Memory B cell (primary cell): ENCODE measurements around the gene JDP2.
"Not testable (repeated sequence)": the region's sequence is repeated elsewhere in the genome, so short reads cannot be mapped to it uniquely, and the experiment has no call there.

Experiments used
- ATAC-seq: fragments of 150-1000 bp; cut with Tn5 transposase; 2 replicates; pipeline ENCODE4 v1.10.0; 2021; ENCODE audit warnings: low read depth, mild to moderate bottlenecking, moderate library complexity
- DNase-seq, 2 donors: peaks; one replicate each; pipeline ENCODE4 v3.0.0; 2022; ENCODE audit warnings: low spot score in 2 of 2
- H3K27ac Mint-ChIP-seq: one replicate; pipeline ENCODE4 v1.8.0; 2022; ENCODE audit warnings: mild to moderate bottlenecking, moderate library complexity, mixed read lengths
- H3K27me3 Mint-ChIP-seq: one replicate; pipeline ENCODE4 v1.8.0; 2022; ENCODE audit warnings: mixed read lengths
- H3K36me3 Mint-ChIP-seq: one replicate; pipeline ENCODE4 v1.8.0; 2022; ENCODE audit warnings: mild to moderate bottlenecking, mixed read lengths
- H3K4me1 Mint-ChIP-seq: one replicate; pipeline ENCODE4 v1.8.0; 2022; ENCODE audit warnings: mixed read lengths
- H3K4me3 Mint-ChIP-seq: one replicate; pipeline ENCODE4 v1.8.0; 2022; ENCODE audit warnings: mild to moderate bottlenecking, moderate library complexity, mixed read lengths
- H3K9me3 Mint-ChIP-seq: one replicate; pipeline ENCODE4 v1.8.0; 2022; ENCODE audit warnings: mixed read lengths

Gene JDP2, protein sequence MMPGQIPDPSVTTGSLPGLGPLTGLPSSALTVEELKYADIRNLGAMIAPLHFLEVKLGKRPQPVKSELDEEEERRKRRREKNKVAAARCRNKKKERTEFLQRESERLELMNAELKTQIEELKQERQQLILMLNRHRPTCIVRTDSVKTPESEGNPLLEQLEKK

DNA sequence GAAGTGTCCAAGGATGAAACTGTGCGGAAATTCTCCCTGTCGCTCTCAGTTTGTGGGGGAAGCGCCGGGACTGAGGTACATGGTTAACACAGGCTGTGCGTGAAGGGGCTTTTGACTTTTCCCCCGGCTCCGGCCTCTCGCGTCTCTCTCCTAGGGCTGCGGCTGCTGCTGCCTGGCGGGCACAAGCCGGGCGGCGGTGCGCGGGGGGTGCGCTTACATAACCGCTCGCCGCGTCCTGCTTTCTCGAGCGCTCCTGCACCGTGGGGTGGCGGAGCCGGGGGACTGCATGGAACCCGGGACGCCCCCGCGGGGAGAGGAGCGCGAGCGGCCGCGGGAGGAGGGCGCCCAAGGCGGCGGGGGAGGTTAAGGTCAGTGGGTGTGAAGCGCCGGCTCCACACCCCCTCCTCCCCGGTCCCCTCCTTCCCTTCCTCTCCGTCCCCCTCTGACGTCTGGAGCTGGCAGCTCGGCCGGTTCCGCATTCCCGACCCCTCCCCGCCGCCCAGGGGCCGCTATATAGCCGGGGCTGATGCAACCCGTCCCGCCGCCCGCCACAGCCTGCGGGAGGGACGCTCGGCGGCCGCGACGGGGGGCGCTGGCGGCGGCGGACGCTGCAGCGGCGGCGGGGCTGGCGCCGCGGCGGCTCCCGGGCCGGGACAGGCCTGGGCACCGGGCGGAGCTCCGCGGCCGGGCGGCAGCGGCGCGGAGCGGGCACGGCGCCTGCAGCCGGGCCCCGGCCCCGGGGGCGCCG is at the start of gene JDP2:
Gene JDP2, plus strand, starts transcription at position 541 of the 748 bp plus-strand sequence. CDS start 9,899 bp downstream, outside the sequence.
- H3K4me3 Mint-ChIP-seq, result peak within 1 kb of the TSS; percentile 91
- H3K27ac Mint-ChIP-seq, result peak within 1 kb of the TSS; percentile 97
- H3K27me3 Mint-ChIP-seq, result no peaks in the 10 kb centered on the region
- H3K9me3 Mint-ChIP-seq, result no peaks in the 10 kb centered on the region
- H3K36me3 Mint-ChIP-seq, result peaks cover 7% of the 10 kb centered on the region
- H3K4me1 Mint-ChIP-seq, result peaks cover 31% of the 10 kb centered on the region
- DNase-seq (peak; percentile 46 to 60), ATAC-seq (peak; percentile 64)

DNA sequence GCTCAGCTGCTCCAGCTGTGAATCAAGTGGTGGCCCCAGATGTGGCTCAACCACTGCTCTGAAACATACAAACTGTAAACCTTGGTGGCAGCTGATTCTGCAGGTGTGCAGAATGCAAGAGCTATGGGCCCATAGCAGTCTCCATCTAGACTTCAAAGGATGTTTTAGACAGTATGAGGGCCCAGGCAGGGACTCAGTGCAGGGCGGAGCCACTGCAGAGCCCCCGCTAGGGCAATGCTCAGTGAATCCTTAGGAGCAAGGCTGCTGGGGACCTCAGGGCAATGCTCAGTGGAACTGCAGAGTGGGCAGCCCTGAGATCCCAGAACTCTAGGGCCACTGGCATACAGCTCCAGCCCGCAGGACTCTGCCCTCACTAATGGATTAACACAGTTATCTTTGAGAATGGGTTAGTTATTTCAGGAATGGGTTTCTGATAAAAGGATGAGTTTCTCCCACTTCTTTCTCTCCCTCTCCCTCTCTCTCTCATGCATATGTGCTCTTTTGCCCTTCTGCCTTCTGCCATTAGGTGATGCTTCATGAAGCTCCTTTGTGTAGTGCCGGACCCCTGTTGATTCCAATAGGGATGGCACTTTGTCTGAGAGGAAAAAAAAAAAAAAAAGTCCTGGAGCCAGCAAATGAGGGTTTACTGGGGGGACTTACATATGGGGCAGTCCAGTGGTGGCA is 48.4 kb upstream of the JDP2 start:
- H3K27ac Mint-ChIP-seq, result no peak overlapping the region
- H3K9me3 Mint-ChIP-seq, result peaks cover 5% of the 10 kb centered on the region
- H3K36me3 Mint-ChIP-seq, result peaks cover 1% of the 10 kb centered on the region
- DNase-seq (no peak), ATAC-seq (no peak)
- peaks cover 3% of the 10 kb centered on the region for H3K27me3 Mint-ChIP-seq
- H3K4me1 Mint-ChIP-seq, result peaks cover 7% of the 10 kb centered on the region
- H3K4me3 Mint-ChIP-seq, result no peak overlapping the region

DNA sequence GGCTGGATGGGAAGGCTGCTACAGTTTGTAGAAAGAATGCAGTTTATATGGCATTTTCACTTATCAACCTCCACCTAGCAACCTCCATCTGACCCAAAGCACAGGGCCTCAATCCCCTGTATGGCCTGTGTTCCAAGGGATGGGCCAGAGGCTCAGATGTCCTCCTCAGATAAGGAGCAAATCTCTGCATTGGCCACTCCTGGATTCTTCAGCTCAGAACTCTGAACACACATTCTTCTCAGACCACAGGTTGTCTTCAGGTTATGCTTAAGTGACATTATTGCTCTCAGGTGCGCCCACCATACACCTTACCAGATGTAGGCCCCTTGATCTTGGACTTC is 47.9 kb upstream of the JDP2 start:
- H3K4me3 Mint-ChIP-seq, result no peak overlapping the region
- ATAC-seq (no peak), DNase-seq (no peak)
- no peak overlapping the region for H3K27ac Mint-ChIP-seq
- peaks cover 7% of the 10 kb centered on the region for H3K4me1 Mint-ChIP-seq
- H3K9me3 Mint-ChIP-seq, result peaks cover 9% of the 10 kb centered on the region
- peaks cover 3% of the 10 kb centered on the region for H3K27me3 Mint-ChIP-seq
- H3K36me3 Mint-ChIP-seq, result peaks cover 2% of the 10 kb centered on the region

DNA sequence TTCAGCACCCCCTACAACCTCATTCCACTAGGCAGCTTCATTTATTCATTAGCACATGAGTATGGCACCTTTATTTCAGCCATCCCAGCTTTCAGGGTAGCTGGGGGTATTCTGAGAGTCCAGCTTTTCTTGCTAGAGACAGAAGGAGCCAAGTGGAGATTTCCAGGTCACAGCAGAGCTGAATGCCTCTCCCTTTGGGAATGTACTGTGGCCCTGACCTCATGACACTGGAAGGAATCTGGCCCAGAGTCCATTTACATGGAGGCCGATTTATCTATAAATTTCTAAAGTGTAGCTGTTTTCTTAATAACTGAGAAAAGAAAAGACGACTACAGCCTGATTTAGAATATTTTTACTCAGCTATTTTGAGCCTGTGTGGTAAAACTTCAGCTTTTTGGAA is 47.2 kb upstream of the JDP2 start:
- Mint-ChIP-seq H3K4me1 (peaks cover 5% of the 10 kb centered on the region), H3K4me3 (no peak overlapping the region), H3K27me3 (no peaks in the 10 kb centered on the region), H3K27ac (no peak overlapping the region), H3K36me3 (peaks cover 2% of the 10 kb centered on the region), H3K9me3 (peaks cover 9% of the 10 kb centered on the region)
- ATAC-seq, result no peak
- DNase-seq, result no peak

DNA sequence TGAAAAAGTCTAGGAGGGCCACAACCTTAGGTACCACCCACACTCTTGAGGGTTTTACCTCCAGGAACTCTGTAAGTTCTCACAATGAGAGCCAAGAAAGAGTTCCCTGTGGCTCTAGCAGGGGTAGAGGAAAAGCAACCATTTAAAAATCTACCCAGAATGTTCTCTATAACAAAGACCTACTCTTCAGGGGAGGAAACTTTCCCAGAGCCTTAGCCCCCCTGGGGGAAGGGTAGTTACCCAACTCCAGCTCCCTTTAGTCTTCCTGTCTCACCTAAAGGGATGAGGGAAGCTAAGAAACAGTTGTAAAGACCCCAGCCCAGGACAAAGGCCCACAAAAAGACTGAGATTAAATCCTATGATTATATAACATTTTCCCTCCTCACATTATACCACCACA is 46.2 kb upstream of the JDP2 start:
- no peak overlapping the region for H3K4me3 Mint-ChIP-seq
- H3K9me3 Mint-ChIP-seq, result peaks cover 7% of the 10 kb centered on the region
- ATAC-seq (no peak), DNase-seq (no peak)
- H3K27me3 Mint-ChIP-seq, result no peaks in the 10 kb centered on the region
- H3K36me3 Mint-ChIP-seq, result peaks cover 2% of the 10 kb centered on the region
- H3K27ac Mint-ChIP-seq, result no peak overlapping the region
- peaks cover 5% of the 10 kb centered on the region for H3K4me1 Mint-ChIP-seq

DNA sequence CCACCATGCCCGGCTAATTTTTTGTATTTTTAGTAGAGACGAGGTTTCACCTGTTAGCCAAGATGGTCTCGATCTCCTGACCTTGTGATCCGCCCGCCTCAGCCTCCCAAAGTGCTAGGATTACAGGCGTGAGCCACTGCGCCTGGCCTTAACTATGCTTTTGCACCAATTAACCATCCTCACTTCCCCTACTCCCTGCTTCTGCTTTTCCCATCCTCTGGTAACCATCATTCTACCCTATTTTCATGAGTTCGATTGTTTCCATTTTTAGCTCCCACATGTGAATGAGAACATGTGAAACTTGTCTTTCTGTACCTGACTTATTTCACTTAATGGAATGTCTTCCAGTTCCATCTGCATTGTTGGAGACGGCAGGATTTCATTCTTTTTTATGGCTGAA is 44.6 kb upstream of the JDP2 start:
- H3K9me3 Mint-ChIP-seq, ATAC-seq, H3K27ac Mint-ChIP-seq, DNase-seq, H3K4me1 Mint-ChIP-seq, H3K4me3 Mint-ChIP-seq, H3K36me3 Mint-ChIP-seq, H3K27me3 Mint-ChIP-seq: not testable (repeated sequence)

DNA sequence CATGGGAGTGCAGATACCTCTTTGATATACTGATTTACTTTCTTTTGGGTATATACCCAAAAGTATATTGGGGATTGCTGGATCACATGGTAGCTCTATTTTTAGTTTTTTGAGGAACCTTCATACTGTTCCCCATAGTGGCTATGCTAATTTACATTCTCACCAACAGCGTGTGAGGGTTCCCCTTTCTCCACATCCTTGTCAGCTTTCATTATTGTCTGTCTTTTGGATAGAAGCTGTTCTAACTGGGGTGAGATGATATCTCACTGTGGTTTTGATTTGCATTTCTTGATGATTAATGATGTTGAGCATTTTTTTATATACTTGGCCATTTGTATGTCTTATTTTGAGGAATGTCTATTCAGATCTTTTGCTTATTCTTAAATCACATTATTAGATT is 44.1 kb upstream of the JDP2 start:
- DNase-seq (no peak), ATAC-seq (peak; percentile 88)
- Mint-ChIP-seq H3K4me1 (peaks cover 5% of the 10 kb centered on the region), H3K9me3 (peaks cover 7% of the 10 kb centered on the region), H3K27me3 (no peaks in the 10 kb centered on the region), H3K4me3 (no peak overlapping the region), H3K27ac (no peak overlapping the region), H3K36me3 (peaks cover 2% of the 10 kb centered on the region)

DNA sequence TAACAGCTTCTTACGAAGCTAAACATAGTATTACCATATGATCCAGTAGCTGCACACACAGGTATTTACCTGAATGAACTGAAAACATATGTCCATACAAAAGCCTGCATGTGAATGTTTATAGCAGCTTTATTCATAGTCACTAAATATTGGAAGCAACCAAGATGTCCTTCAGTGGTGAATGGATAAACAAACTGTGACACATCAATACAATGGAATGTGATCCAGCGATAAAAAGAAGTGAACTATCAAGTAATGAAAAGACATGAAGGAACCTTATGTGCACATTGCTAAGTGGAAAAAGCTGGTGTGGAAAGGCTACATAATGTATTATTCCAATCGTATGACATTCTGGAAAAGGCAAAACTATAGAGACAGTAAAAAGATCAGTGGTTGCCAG is 38.1 kb upstream of the JDP2 start:
- Mint-ChIP-seq H3K4me1 (no peaks in the 10 kb centered on the region), H3K36me3 (no peaks in the 10 kb centered on the region), H3K4me3 (no peak overlapping the region), H3K27ac (no peak overlapping the region), H3K9me3 (peaks cover 2% of the 10 kb centered on the region), H3K27me3 (no peaks in the 10 kb centered on the region)
- no peak for DNase-seq
- ATAC-seq, result no peak

DNA sequence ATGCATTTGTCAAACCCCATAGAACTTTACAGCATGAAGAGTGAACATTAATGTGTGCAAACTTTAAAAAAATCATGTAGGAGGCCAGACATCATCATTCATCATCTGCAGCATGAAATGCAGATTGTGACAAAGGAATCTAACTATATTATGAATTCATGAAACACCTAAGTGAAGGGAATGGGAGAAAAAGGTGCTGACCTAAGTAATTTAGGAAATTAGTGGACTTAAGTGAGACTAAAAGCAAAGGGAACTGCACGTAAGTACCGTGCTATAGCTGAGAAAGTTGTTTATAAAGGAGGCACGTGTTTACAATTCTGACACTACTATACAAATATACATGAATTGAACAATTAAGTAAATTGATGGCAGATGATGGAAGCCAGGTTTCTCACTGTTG is 37.6 kb upstream of the JDP2 start:
- no peaks in the 10 kb centered on the region for H3K4me1 Mint-ChIP-seq
- ATAC-seq (no peak), DNase-seq (no peak)
- no peaks in the 10 kb centered on the region for H3K27me3 Mint-ChIP-seq
- H3K27ac Mint-ChIP-seq, result no peak overlapping the region
- no peaks in the 10 kb centered on the region for H3K9me3 Mint-ChIP-seq
- no peaks in the 10 kb centered on the region for H3K36me3 Mint-ChIP-seq
- H3K4me3 Mint-ChIP-seq, result no peak overlapping the region

DNA sequence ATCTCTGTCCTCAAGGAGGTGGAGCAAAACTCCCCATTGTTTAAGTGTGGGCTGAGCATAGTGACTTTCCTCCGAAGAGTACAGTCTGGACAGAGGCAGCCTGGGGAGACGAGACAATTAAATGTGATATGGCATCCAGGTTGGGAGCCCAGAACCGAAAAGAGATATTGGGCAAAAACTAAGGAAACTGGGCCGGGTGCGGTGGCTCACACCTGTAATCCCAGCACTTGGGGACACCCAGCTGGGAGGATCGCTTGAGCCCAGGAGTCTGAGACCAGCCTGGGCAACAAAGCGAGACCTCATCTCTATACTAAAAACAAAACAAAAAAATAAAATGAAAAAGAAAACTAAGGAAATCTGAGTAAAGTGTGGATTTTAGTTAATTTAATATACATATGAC is 35.9 kb upstream of the JDP2 start:
- no peak overlapping the region for H3K27ac Mint-ChIP-seq
- DNase-seq (no peak), ATAC-seq (no peak)
- no peaks in the 10 kb centered on the region for H3K36me3 Mint-ChIP-seq
- H3K4me3 Mint-ChIP-seq, result no peak overlapping the region
- H3K9me3 Mint-ChIP-seq, result no peaks in the 10 kb centered on the region
- peaks cover 3% of the 10 kb centered on the region for H3K27me3 Mint-ChIP-seq
- no peaks in the 10 kb centered on the region for H3K4me1 Mint-ChIP-seq

DNA sequence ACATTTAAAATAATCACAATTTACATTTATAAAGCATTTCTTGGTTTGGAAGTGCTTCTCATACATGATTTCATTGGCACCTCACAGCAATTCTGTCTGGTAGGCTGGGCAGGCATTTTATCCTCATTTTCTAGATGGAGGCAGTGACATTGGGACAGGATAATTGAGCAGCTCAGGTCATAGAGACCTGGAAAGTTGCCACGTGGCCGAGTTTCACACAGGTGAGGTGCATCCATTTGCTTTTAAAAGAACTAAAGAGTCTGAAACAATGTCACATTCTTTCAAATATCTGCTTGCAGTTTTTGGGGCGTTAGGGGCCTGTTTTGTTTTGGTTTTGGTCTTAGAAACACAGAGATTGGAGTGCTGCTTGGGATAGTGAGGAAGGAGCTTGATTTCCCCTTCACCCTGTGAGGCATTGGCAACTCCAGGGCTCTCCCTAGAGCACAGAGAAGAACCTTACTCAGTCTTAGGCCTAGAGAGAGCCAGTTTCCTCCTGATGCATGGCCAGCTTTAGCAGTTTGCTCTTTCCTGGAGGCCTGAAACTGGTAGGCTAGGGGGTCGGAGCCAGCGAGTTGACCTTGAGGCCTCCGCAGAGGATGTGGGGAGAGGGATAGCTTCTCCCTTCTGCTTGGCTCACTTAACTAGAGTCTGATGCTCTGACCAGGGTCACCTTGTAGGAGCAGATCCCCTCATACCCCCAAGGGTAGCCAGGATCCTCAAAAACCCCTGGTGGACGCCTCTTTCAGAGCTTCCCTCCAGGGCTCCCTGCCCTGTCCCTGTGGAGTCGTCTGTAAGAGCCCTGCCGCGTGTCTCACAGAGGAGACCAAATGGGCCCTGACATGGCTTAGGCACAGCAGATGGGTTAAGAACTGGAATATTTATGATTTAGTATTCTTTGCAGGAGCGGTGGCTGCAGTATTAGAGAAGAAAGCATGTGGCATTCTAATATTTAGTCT is 34.9 kb upstream of the JDP2 start:
- ATAC-seq, result no peak
- Mint-ChIP-seq H3K27me3 (peaks cover 3% of the 10 kb centered on the region), H3K27ac (no peak overlapping the region), H3K36me3 (no peaks in the 10 kb centered on the region), H3K9me3 (no peaks in the 10 kb centered on the region), H3K4me1 (no peaks in the 10 kb centered on the region), H3K4me3 (no peak overlapping the region)
- DNase-seq, result no peak

DNA sequence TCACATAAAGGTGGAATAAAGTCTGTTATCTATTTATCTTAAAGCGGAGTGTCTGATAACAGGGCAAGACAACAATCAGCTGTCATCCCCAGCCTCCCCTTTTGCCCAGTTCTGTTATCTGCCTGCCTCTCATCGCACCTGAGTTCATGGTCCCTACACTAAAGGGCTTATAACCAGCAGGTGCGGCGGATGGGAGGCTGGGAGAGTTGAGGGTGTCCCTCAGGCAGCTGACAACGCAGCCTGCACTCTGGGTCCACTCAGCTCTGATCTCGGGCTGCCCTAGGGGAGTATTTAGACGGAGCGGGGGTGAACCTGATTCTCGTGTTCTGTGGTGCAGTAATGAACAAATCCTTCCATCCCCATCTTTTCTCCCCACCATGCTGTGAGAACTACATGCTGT is 34.0 kb upstream of the JDP2 start:
- Mint-ChIP-seq H3K9me3 (peaks cover 3% of the 10 kb centered on the region), H3K36me3 (no peaks in the 10 kb centered on the region), H3K27ac (no peak overlapping the region), H3K4me3 (no peak overlapping the region), H3K27me3 (peaks cover 3% of the 10 kb centered on the region), H3K4me1 (no peaks in the 10 kb centered on the region)
- ATAC-seq (no peak), DNase-seq (no peak)

DNA sequence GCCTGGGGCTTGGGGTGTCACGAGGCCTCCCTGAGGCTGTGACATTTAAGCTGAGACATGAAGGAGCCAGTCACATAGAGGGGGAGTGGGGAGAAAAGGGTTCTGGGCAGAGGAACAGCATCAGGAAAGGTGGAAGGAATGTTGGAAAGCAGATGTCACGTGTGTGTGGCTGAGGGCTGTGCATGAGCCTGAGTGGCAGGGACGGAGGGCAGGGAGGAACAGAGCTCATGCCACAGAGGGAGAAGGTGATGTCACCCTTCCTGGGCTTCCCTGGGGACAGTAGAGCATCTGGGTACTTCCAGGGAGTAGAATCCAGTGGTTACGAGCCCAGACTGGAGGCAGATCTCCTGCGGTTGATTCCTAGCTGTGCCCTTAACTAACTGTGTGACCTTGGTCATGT is 32.0 kb upstream of the JDP2 start:
- Mint-ChIP-seq H3K4me1 (no peaks in the 10 kb centered on the region), H3K36me3 (no peaks in the 10 kb centered on the region), H3K9me3 (peaks cover 3% of the 10 kb centered on the region), H3K4me3 (no peak overlapping the region), H3K27ac (no peak overlapping the region), H3K27me3 (peaks cover 3% of the 10 kb centered on the region)
- ATAC-seq (no peak), DNase-seq (no peak)

DNA sequence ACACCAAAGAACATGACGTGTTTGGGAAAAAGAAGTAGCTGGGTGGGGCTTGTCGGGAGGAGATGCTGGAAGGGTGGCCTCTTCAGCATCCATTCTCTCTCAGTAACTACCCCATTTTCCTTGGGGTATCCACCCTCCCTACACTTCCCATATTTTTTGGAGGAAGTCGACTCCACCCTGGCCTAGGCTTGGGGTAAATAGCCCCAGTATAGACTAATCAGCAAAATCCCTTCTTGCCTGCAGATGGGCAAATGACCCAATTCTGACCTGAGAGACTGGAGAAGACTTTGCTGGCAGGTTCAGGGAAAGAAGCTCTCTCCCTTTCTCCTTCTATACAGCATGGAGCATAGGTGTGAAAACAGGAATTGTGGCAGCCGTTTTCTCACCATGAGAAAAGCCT is 28.5 kb upstream of the JDP2 start:
- H3K27me3 Mint-ChIP-seq, result peaks cover 3% of the 10 kb centered on the region
- no peak overlapping the region for H3K4me3 Mint-ChIP-seq
- H3K9me3 Mint-ChIP-seq, result peaks cover 3% of the 10 kb centered on the region
- no peak overlapping the region for H3K27ac Mint-ChIP-seq
- DNase-seq (no peak), ATAC-seq (no peak)
- no peaks in the 10 kb centered on the region for H3K4me1 Mint-ChIP-seq
- H3K36me3 Mint-ChIP-seq, result no peaks in the 10 kb centered on the region
